GM21367 (cell line): ENCODE results near the gene SULT2B1.
"Not testable (repeated sequence)": the region's sequence is repeated elsewhere in the genome, so short reads cannot be mapped to it uniquely, and the experiment has no call there.

Source experiments
- ATAC-seq: cut with Tn5 transposase; IDR thresholded peaks from one replicate; pipeline ENCODE4 v1.9.1; 2021; ENCODE audit not compliant: unreplicated experiment

SULT2B1 gene

DNA sequence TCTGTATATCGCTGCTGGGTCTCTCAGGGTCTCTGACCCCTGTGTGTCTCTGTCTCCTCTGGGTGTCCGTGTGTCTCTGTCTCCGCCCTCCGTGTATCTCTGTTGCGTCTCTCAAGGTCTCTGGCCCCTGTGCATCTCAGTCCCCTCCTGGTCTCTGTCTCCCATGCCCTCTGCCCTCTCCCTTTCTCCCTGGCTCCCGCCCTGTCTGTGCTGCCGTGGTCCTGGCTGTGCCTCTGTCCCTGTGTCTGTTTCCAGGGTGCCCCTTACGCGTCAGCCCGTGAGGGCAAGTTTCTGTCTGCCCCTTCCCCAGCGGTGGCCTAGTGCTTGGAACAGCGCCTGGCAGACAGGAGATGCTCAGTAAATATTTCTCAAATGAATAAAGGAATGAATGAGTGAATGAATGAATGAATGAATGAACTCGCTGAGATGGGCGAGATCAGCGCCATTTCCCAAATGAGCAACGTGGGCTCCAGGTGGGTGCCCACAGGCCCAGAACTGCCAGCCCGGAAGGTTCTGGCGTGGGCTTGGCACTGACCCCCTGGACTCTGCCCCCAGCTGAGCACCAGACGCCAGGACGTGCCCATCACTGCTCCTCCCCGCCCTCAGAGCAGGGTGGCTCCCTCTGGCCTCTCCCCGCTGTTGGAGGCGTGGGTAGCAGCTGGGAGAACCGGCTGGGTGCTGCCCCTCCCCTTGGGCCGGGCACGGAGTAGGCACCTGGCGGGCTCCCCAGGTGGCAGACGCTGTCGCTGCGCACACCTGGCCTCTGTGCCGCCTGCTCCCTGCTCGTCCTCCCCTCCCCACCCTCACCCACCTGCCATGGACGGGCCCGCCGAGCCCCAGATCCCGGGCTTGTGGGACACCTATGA lies at the start of gene SULT2B1:
SULT2B1 (plus strand) TSS at position 736 of the 866 bp plus-strand sequence; CDS start at position 817, 81 bp downstream.
- no peak for ATAC-seq

GRCh38 chr19:48502350-48503018 lies 49.5 kb upstream of the SULT2B1 start:
- no peak for ATAC-seq

DNA sequence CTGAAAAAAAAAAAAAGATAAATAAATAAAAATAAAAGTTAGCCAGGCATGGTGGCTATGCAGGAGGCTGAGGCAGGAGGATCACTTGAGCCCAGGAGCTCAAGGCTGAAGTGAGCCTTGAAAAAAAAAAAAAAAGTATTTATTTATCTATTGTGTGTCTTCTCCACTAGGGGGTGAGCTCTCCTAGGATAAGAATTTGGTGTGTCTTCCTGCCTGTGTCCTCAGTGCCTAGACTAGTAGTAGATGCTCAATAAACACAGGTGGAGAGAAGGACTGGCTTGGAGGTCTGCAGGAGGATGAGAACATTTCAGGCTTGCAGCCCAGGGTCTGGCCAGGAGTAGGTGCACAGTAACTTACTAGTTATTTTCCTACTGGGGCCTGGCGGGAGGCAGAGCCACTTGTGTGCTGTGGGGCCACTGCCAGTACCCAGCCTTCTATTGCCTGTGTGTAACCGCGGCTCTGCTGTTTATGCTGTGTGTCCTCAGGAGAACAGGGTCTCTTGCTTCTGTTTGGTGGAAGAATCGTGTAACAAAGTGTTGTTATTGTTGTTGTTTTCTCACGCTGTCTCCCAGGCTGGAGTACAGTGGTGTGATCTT lies 45.7 kb upstream of the SULT2B1 start:
- ATAC-seq, result no peak

- ATAC-seq, result no peak
Measured at GRCh38 chr19:48507911-48508439, 44.0 kb upstream of the SULT2B1 start.

DNA sequence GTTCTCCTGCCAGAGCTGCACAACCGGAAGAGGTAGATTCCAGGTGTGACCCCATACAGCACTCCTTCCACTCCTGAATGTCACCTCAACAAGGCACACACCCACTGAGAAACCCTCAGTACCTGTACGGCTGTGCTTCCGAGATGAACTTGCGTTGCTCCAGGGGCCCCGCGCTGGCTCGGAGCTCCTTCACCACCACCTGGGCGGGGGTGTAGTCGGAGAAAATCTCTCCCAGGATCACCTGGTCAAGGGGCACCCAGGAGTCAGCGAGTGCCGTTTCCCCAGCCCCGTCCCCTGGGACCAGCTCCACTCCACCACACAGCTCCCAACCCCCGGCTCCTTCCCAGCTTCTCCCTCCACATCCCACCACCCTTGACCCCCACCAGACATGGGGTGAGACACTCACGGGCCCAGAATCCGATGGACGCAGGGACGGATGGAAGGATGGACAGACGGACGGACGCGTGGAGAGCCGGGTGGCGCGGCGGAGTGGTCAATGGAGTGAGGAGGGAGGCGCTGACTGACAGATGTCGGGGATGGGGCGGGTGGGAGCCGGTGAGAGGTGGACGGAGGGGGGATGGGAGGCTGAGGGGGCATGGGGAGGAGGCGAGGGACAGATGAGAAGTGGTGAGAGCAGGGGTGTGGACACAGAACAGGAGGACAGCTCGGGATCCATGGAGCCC lies 43.1 kb upstream of the SULT2B1 start:
- ATAC-seq, result no peak

GRCh38 chr19:48509467-48510194 lies 42.3 kb upstream of the SULT2B1 start:
- ATAC-seq, result no peak

- no peak for ATAC-seq
Measured at GRCh38 chr19:48510421-48511268, 41.3 kb upstream of the SULT2B1 start.

GRCh38 chr19:48511321-48511731 lies 40.6 kb upstream of the SULT2B1 start:
- ATAC-seq, result no peak

GRCh38 chr19:48511800-48512503 lies 40.0 kb upstream of the SULT2B1 start, which contains the start of gene LMTK3:
Gene LMTK3, minus strand, starts transcription at chr19:48511835. Its CDS starts 259 bp downstream, at chr19:48511576.
- ATAC-seq, result no peak

- no peak for ATAC-seq
Measured at GRCh38 chr19:48512504-48513288, 39.3 kb upstream of the SULT2B1 start.

GRCh38 chr19:48513289-48514122 lies 38.5 kb upstream of the SULT2B1 start:
- no peak for ATAC-seq

- no peak for ATAC-seq
Measured at GRCh38 chr19:48514123-48514458, 37.9 kb upstream of the SULT2B1 start.

DNA sequence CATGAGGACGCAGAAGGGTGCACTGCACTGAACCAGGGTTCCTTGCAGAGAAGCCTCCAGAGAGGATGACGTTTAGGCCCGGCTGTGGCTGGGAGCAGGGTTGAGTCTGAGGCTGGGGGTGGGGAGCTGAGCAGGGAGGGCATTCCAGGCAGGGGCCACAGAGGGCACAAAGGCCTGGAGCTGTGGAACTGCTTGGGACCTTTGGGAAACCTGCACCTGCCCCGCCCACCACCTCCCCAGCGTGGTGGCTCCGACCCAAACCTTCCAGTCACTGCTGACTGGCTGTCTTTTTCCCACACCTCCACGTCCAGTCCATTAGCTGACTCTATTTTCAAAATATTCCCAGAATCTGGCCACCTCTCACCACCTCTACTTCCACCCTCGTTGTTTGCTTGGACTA lies 35.4 kb upstream of the SULT2B1 start:
- no peak for ATAC-seq

- ATAC-seq, result no peak
Measured at GRCh38 chr19:48518207-48518606, 33.8 kb upstream of the SULT2B1 start.

DNA sequence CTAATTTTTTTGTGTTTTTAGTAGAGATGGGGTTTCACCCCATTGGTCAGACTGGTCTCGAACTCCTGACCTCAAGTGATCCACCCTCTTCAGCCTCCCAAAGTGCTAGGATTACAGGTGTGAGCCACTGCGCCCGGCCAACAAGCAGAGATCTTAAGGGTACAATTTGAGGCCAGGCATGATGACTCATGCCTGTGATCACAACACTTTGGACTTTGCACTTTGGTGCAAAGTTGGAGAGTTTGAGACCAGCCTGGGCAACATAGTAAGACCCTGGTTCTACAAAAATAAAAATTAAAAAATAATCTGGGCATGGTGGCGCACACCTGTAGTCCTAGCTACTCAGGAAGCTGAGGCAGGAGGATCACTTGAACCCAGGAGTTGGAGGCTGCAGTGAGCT lies 32.5 kb upstream of the SULT2B1 start:
- not testable (repeated sequence) for ATAC-seq

- no peak for ATAC-seq
Measured at GRCh38 chr19:48520134-48520533, 31.8 kb upstream of the SULT2B1 start.

DNA sequence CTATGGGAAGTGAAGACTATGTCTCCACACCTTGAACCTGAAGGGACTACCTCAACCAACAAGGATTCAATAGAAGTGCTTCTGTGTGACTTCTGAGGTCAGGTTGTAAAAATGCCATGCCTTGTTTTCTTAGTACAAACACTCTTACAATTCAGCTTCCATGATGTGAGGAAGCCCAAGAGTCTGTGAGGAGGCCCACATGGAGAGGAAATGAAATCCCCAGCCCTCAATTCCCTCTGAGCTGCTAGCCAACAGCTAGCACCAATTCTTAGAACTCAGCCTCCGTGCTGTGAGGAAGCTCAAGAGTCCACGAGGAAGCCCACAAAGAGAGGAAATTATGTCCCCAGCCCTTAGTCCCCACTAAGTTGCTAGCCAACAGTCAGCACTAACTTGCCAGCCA lies 27.8 kb upstream of the SULT2B1 start:
- no peak for ATAC-seq
